HCT116 (cell line): ENCODE measurements around the gene TBC1D4. TPM values are rescaled to one million over a fixed set of nuclear protein-coding genes. Genes with fewer than 3 reads are reported as not detected.
"Not testable (repeated sequence)": the region's sequence is repeated elsewhere in the genome, so short reads cannot be mapped to it uniquely, and the experiment has no call there.

Experiments
- ATAC-seq: fragments of 200-7000 bp; cut with Tn5 transposase; 2 replicates; pipeline ENCODE4 v1.9.1; 2020; ENCODE audit warnings: mild to moderate bottlenecking, moderate library complexity
- BruUV-seq: library from RNA; stranded (reverse); fragments of 400-500 nt; replicated peaks from 2 replicates; lab custom pipeline; 2021; lab: Mats Ljungman, UMichigan
- CTCF ChIA-PET: fragments of 300-600 bp; sonication (Branson Sonifier 250); formaldehyde crosslinking; loops from one replicate; lab custom pipeline; 2021; ENCODE audit warnings: antibody characterized with exemption; lab: Charles Lee
- POLR2A ChIA-PET: fragments of 300-600, 350-600 bp; sonication (Branson Sonifier 250); formaldehyde crosslinking; loops from one replicate; lab custom pipeline; 2021; ENCODE audit warnings: antibody characterized with exemption; lab: Charles Lee
- RAD21 ChIA-PET, 2 experiments: fragments of 300-600 bp; sonication (Branson Sonifier 250); formaldehyde crosslinking; loops; one replicate each; lab custom pipeline; 2023; ENCODE audit warnings: low total read pairs in 2 of 2; ENCODE audit not compliant: uncharacterized antibody in 2 of 2, unreplicated experiment in 2 of 2, low non-redundant PET in 1 of 2; lab: Charles Lee
- DNase-seq: peaks from one replicate; pipeline ENCODE4 v3.0.0-alpha.2; 2010; ENCODE audit warnings: low read depth, low spot score
- H2AFZ ChIP-seq: fragments of 200-600 bp; shearing (Covaris generic), sonication (generic); 2 replicates; pipeline ENCODE4 v1.6.1; 2017; ENCODE audit warnings: low read depth, mixed run types, mixed read lengths, antibody characterized with exemption, low read length; ENCODE audit not compliant: poor library complexity, severe bottlenecking
- H3K27ac ChIP-seq: 2 replicates; pipeline ENCODE4 v1.5.1; 2012; ENCODE audit warnings: low read depth, low read length
- H3K27me3 ChIP-seq: fragments of 200-600 bp; sonication (generic); 2 replicates; pipeline ENCODE4 v1.6.1; 2016; ENCODE audit warnings: mixed run types, low read length, mixed read lengths; ENCODE audit not compliant: insufficient read depth
- H3K36me3 ChIP-seq, 2 experiments: fragments of 200-500 bp in 1 of 2; fragments of 200-600 bp in 1 of 2; sonication (Bioruptor generic) in 1 of 2; sonication (generic) in 1 of 2; 2 replicates each; pipeline versions ENCODE4 v1.5.1 to v1.6.1; 2014 to 2016; ENCODE audit warnings: low read length in 2 of 2, inconsistent platforms in 1 of 2, mixed read lengths in 1 of 2, mixed run types in 1 of 2; ENCODE audit not compliant: insufficient read depth in 2 of 2, control insufficient read depth in 1 of 2
- H3K4me1 ChIP-seq, 2 experiments: fragments of 200-600 bp in 1 of 2; sonication (generic) in 1 of 2; 2 replicates each; pipeline versions ENCODE4 v1.5.1 to v1.6.1; 2012 to 2017; ENCODE audit warnings: low read length in 2 of 2, inconsistent platforms in 1 of 2, mild to moderate bottlenecking in 1 of 2, mixed read lengths in 1 of 2, mixed run types in 1 of 2, moderate library complexity in 1 of 2; ENCODE audit not compliant: insufficient read depth in 2 of 2, control insufficient read depth in 1 of 2
- H3K4me2 ChIP-seq: fragments of 200-600 bp; sonication (generic); 2 replicates; pipeline ENCODE4 v1.6.1; 2017; ENCODE audit warnings: mixed run types, low read length, mixed read lengths
- H3K4me3 ChIP-seq, 2 experiments: fragments of 200-600 bp in 1 of 2; sonication (generic) in 1 of 2; replicated peaks in 1 of 2; 2 replicates each; pipeline ENCODE4 v1.5.1; 2011 to 2016; ENCODE audit warnings: low read length in 2 of 2, control low read depth in 1 of 2, low read depth in 1 of 2, mild to moderate bottlenecking in 1 of 2, mixed read lengths in 1 of 2, mixed run types in 1 of 2
- H3K79me2 ChIP-seq: fragments of 200-600 bp; sonication (generic); 2 replicates; pipeline ENCODE4 v1.6.1; 2017; ENCODE audit warnings: mild to moderate bottlenecking, mixed run types, low read length, moderate library complexity, mixed read lengths; ENCODE audit not compliant: insufficient read depth
- H3K9ac ChIP-seq: fragments of 200-600 bp; sonication (generic); 2 replicates; pipeline ENCODE4 v1.6.1; 2016; ENCODE audit warnings: low read length, mixed read lengths
- H3K9me2 ChIP-seq: fragments of 200-600 bp; sonication (generic), shearing (Covaris generic); 2 replicates; pipeline ENCODE4 v1.6.1; 2017; ENCODE audit warnings: mixed run types, mild to moderate bottlenecking, moderate library complexity; ENCODE audit not compliant: insufficient read depth
- H3K9me3 ChIP-seq, 2 experiments: fragments of 200-500 bp in 1 of 2; fragments of 200-600 bp in 1 of 2; sonication (Bioruptor generic) in 1 of 2; sonication (generic) in 1 of 2; 2 replicates each; pipeline ENCODE4 v1.6.1; 2014 to 2017; ENCODE audit warnings: low read length in 2 of 2, mixed read lengths in 2 of 2, inconsistent platforms in 1 of 2, low read depth in 1 of 2, mild to moderate bottlenecking in 1 of 2, mixed run types in 1 of 2, moderate library complexity in 1 of 2; ENCODE audit not compliant: control insufficient read depth in 1 of 2, insufficient read depth in 1 of 2
- H4K20me1 ChIP-seq: fragments of 200-600 bp; sonication (generic), shearing (Covaris generic); 2 replicates; pipeline ENCODE4 v1.6.1; 2017; ENCODE audit warnings: mixed run types, mild to moderate bottlenecking, moderate library complexity; ENCODE audit not compliant: insufficient read depth
- CBX3 ChIP-seq: IDR thresholded peaks from 2 replicates; pipeline ENCODE4 v1.6.1; 2012; ENCODE audit warnings: low read depth
- CEBPB ChIP-seq: IDR thresholded peaks from 2 replicates; pipeline ENCODE4 v1.6.1; 2012; ENCODE audit warnings: low read depth
- EGR1 ChIP-seq: IDR thresholded peaks from 2 replicates; pipeline ENCODE4 v1.6.1; 2012; ENCODE audit warnings: low read depth
- FOSL1 ChIP-seq: IDR thresholded peaks from 2 replicates; pipeline ENCODE4 v1.6.1; 2012; ENCODE audit warnings: low read depth
- MAX ChIP-seq: IDR thresholded peaks from 2 replicates; pipeline ENCODE4 v1.6.1; 2012
- POLR2AphosphoS5 ChIP-seq: IDR thresholded peaks from 2 replicates; pipeline ENCODE4 v1.6.1; 2011; ENCODE audit warnings: mild to moderate bottlenecking, low read depth, low read length, moderate library complexity
- SP1 ChIP-seq: IDR thresholded peaks from 2 replicates; pipeline ENCODE4 v1.6.1; 2012; ENCODE audit warnings: low read depth
- YY1 ChIP-seq: IDR thresholded peaks from 2 replicates; pipeline ENCODE4 v1.6.1; 2011; ENCODE audit warnings: low read length, low read depth, moderate library complexity, mild to moderate bottlenecking; ENCODE audit not compliant: insufficient replicate concordance; ENCODE audit errors: extremely low read depth
- ZNF274 ChIP-seq: fragments of 200-500 bp; sonication (Bioruptor generic); IDR thresholded peaks from 2 replicates; pipeline ENCODE4 v1.6.1; 2014; ENCODE audit warnings: mild to moderate bottlenecking, low read depth, low read length, inconsistent platforms
- intact Hi-C: fragments of 100-400 bp; cut with micrococcal nuclease; formaldehyde crosslinking; loops from 2 replicates; pipeline ENCODE4 v1.10.0; 2022
- total RNA-seq: library from RNA; stranded (reverse); gene quantifications from one replicate; pipeline ENCODE4 v1.2.1, GENCODE V29; 2021; ENCODE audit not compliant: unreplicated experiment
- TF ChIP-seq, protein P1 (sequence below): IDR thresholded peaks from 2 replicates; pipeline ENCODE4 v1.6.1; 2011; ENCODE audit warnings: mild to moderate bottlenecking, low read length, moderate library complexity; ENCODE audit not compliant: insufficient replicate concordance; ENCODE audit errors: extremely low read depth

The TBC1D4 gene
- total RNA-seq, 1 experiment from 2014 or later: 24.6 TPM

GRCh38 chr13:75437582-75438318, 44.2 kb downstream of the TBC1D4 start (continued):
- TF ChIP-seq CEBPB (no peak), SP1 (no peak)

GRCh38 chr13:75434126-75434525, 47.8 kb downstream of the TBC1D4 start:
- H3K4me2 ChIP-seq, H3K4me1 ChIP-seq, ATAC-seq, H4K20me1 ChIP-seq, H3K36me3 ChIP-seq, H3K4me3 ChIP-seq, DNase-seq, H3K9ac ChIP-seq, RAD21 ChIA-PET, POLR2A ChIA-PET, CTCF ChIA-PET, BruUV-seq, H3K27ac ChIP-seq, intact Hi-C loops, H3K9me3 ChIP-seq, H2AFZ ChIP-seq, H3K27me3 ChIP-seq, H3K9me2 ChIP-seq: not testable (repeated sequence)
- H3K79me2 ChIP-seq: peaks cover 45% of the 10 kb centered on the region

GRCh38 chr13:75432811-75433244, 49.1 kb downstream of the TBC1D4 start:
- peaks cover 47% of the 10 kb centered on the region; the same call in 1 of the 2 replicates for H3K79me2 ChIP-seq
- no peaks in the 10 kb centered on the region for H3K27me3 ChIP-seq
- H3K4me1 ChIP-seq: peaks cover 0 to 2% of the 10 kb centered on the region in 2 experiments; a peak in 1 of 4 replicates
- ChIA-PET RAD21 (no interaction called here), CTCF (interaction anchor here (1.3 kb wide), 1 partner anchor 38 kb away, joined by 3 read pairs; no protein-coding TSS in a partner anchor), POLR2A (no interaction called here)
- 0 out of 2 replicates have a peak, but pooled peaks cover 1% of the 10 kb centered on the region for H4K20me1 ChIP-seq
- no peaks in the 10 kb centered on the region for H3K9me3 ChIP-seq
- H2AFZ ChIP-seq: no peak overlapping the region
- BruUV-seq: no TSS peak
- no peaks in the 10 kb centered on the region for H3K36me3 ChIP-seq
- H3K4me3 ChIP-seq: no peak overlapping the region
- no peak overlapping the region for H3K4me2 ChIP-seq
- no peak overlapping the region for H3K27ac ChIP-seq
- no peak for DNase-seq
- ATAC-seq: no peak
- no peak for TF ChIP-seq YY1
- no peak for TF ChIP-seq ZNF274
- TF ChIP-seq CBX3: no peak
- TF ChIP-seq POLR2AphosphoS5: no peak
- TF ChIP-seq FOSL1: no peak
- no peak for TF ChIP-seq SP1
- no peak for TF ChIP-seq MAX
- TF ChIP-seq, protein P1, sequence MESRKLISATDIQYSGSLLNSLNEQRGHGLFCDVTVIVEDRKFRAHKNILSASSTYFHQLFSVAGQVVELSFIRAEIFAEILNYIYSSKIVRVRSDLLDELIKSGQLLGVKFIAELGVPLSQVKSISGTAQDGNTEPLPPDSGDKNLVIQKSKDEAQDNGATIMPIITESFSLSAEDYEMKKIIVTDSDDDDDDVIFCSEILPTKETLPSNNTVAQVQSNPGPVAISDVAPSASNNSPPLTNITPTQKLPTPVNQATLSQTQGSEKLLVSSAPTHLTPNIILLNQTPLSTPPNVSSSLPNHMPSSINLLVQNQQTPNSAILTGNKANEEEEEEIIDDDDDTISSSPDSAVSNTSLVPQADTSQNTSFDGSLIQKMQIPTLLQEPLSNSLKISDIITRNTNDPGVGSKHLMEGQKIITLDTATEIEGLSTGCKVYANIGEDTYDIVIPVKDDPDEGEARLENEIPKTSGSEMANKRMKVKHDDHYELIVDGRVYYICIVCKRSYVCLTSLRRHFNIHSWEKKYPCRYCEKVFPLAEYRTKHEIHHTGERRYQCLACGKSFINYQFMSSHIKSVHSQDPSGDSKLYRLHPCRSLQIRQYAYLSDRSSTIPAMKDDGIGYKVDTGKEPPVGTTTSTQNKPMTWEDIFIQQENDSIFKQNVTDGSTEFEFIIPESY: no peak
- TF ChIP-seq EGR1: no peak
- TF ChIP-seq, all 23 proteins: peak for 0
- Histone ChIP-seq H3K9me2 (no peaks in the 10 kb centered on the region), H3K9ac (no peak overlapping the region)
- intact Hi-C loops: no loop called here
